CD4-positive, alpha-beta T cell (primary cell): ENCODE measurements around the gene ZNF787. TPM values are rescaled to one million over a fixed set of nuclear protein-coding genes. Genes with fewer than 3 reads are reported as not detected.

Experiments used
- ATAC-seq: fragments of 200-7000 bp; cut with Tn5 transposase; one replicate; pipeline ENCODE4 v1.10.0; 2022; ENCODE audit warnings: mild to moderate bottlenecking; ENCODE audit not compliant: poor library complexity
- CTCF ChIA-PET: fragments of 350-600 bp; sonication (Branson Sonifier 250); formaldehyde crosslinking; loops from one replicate; lab custom pipeline; 2021; ENCODE audit warnings: antibody characterized with exemption, inconsistent platforms; lab: Charles Lee
- POLR2A ChIA-PET: fragments of 350-600 bp; sonication (Branson Sonifier 250); formaldehyde crosslinking; loops from one replicate; lab custom pipeline; 2021; ENCODE audit warnings: antibody characterized with exemption, inconsistent platforms; lab: Charles Lee
- DNase-seq, 14 experiments: peaks; one replicate each; pipeline ENCODE4 v3.0.0-alpha.2; 2013 to 2020; ENCODE audit warnings: mixed read lengths in 2 of 14
- H3K27ac ChIP-seq, 2 donors: one replicate each; pipeline versions ENCODE4 v1.5.1 to v1.7.0; 2013; ENCODE audit warnings: low read length in 2 of 2, low read depth in 1 of 2, mild to moderate bottlenecking in 1 of 2
- H3K27me3 ChIP-seq, 2 experiments: 1 replicate in 1 of 2; 2 replicates in 1 of 2; pipeline versions ENCODE4 v1.6.1 to v1.7.0; 2013; ENCODE audit warnings: low read length in 2 of 2, control low read depth in 1 of 2, mild to moderate bottlenecking in 1 of 2, moderate library complexity in 1 of 2; ENCODE audit not compliant: insufficient read depth in 2 of 2, control insufficient read depth in 1 of 2
- H3K36me3 ChIP-seq: one replicate; pipeline ENCODE4 v1.6.1; 2013; ENCODE audit warnings: low read length, control low read depth; ENCODE audit not compliant: insufficient read depth
- H3K4me1 ChIP-seq: one replicate; pipeline ENCODE4 v1.6.1; 2013; ENCODE audit warnings: low read length, control low read depth; ENCODE audit not compliant: insufficient read depth
- H3K4me3 ChIP-seq: one replicate; pipeline ENCODE4 v1.5.1; 2013; ENCODE audit warnings: mild to moderate bottlenecking, low read length, moderate library complexity
- H3K9me3 ChIP-seq, 2 experiments: 1 replicate in 1 of 2; 2 replicates in 1 of 2; pipeline versions ENCODE4 v1.6.1 to v1.7.0; 2013; ENCODE audit warnings: low read length in 2 of 2, mild to moderate bottlenecking in 2 of 2, control low read depth in 1 of 2, moderate library complexity in 1 of 2; ENCODE audit not compliant: control insufficient read depth in 1 of 2, insufficient read depth in 1 of 2
- H3K27ac Mint-ChIP-seq: one replicate; pipeline ENCODE4 v1.8.0; 2020; ENCODE audit warnings: mixed read lengths
- H3K27me3 Mint-ChIP-seq: one replicate; pipeline ENCODE4 v1.8.0; 2021; ENCODE audit warnings: mixed read lengths
- H3K36me3 Mint-ChIP-seq: one replicate; pipeline ENCODE4 v1.8.0; 2021; ENCODE audit warnings: low read depth, mixed read lengths
- H3K4me1 Mint-ChIP-seq: one replicate; pipeline ENCODE4 v1.8.0; 2021; ENCODE audit warnings: low read depth, mixed read lengths
- H3K4me3 Mint-ChIP-seq: one replicate; pipeline ENCODE4 v1.8.0; 2020; ENCODE audit warnings: mild to moderate bottlenecking, mixed read lengths
- H3K9me3 Mint-ChIP-seq: one replicate; pipeline ENCODE4 v1.8.0; 2020; ENCODE audit warnings: mixed read lengths
- intact Hi-C, 2 experiments: fragments of 100-400 bp; cut with DNase I in 1 of 2; cut with micrococcal nuclease in 1 of 2; formaldehyde crosslinking; loops; one replicate each; pipeline versions ENCODE4 v1.15.1 to v1.9.0; 2023 to 2025; cut with DNase I, micrococcal nuclease
- total RNA-seq, 174 experiments: library from RNA in 2 of 174; stranded (reverse) in 2 of 174; gene quantifications; one replicate each; pipeline ENCODE4 v1.2.3 and lab custom pipeline; 2021 to 2026
- TF ChIP-seq, protein P1 (sequence below): fragments of 200-600 bp; IDR thresholded peaks from one replicate; pipeline ENCODE4 v1.8.0; 2022; ENCODE audit warnings: antibody characterized with exemption, mild to moderate bottlenecking

ZNF787 gene
- total RNA-seq, 2 experiments from 2014 or later: 11.4 to 11.5 TPM

DNA sequence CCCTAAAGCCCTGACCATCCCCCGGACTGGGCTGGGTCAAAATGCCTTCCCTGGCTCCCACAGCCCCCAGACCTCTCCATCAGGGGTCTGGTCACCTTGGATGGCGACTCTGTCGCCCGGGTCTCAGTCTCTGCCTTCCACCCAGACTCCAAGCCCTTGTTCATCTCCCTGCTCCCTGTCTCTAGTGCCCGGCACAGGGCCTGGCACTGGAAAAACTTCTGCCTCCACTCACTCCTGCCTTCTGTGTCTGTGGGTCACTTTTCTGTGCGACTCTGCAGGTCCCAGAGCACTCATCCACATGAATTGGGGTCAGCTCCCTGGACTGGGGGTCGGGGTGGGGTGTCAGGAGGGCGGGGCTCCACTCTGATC, 1.1 kb downstream of the ZNF787 start:
- H3K36me3 ChIP-seq: no peaks in the 10 kb centered on the region
- peak overlapping the region; percentile 56 for H3K4me3 ChIP-seq
- DNase-seq (no peak), ATAC-seq (no peak)
- peak overlapping the region; percentile 92 for H3K4me3 Mint-ChIP-seq
- no peaks in the 10 kb centered on the region for H3K27me3 Mint-ChIP-seq
- intact Hi-C loops: no loop called here
- ChIA-PET CTCF (no interaction called here), POLR2A (no interaction called here)
- H3K9me3 Mint-ChIP-seq: no peaks in the 10 kb centered on the region
- H3K4me1 ChIP-seq: peaks cover 49% of the 10 kb centered on the region
- TF ChIP-seq, protein P1, sequence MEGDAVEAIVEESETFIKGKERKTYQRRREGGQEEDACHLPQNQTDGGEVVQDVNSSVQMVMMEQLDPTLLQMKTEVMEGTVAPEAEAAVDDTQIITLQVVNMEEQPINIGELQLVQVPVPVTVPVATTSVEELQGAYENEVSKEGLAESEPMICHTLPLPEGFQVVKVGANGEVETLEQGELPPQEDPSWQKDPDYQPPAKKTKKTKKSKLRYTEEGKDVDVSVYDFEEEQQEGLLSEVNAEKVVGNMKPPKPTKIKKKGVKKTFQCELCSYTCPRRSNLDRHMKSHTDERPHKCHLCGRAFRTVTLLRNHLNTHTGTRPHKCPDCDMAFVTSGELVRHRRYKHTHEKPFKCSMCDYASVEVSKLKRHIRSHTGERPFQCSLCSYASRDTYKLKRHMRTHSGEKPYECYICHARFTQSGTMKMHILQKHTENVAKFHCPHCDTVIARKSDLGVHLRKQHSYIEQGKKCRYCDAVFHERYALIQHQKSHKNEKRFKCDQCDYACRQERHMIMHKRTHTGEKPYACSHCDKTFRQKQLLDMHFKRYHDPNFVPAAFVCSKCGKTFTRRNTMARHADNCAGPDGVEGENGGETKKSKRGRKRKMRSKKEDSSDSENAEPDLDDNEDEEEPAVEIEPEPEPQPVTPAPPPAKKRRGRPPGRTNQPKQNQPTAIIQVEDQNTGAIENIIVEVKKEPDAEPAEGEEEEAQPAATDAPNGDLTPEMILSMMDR: no peak
- H3K9me3 ChIP-seq: no peaks in the 10 kb centered on the region
- peak overlapping the region; percentile 83 for H3K27ac Mint-ChIP-seq
- peaks cover 6% of the 10 kb centered on the region for H3K36me3 Mint-ChIP-seq
- H3K4me1 Mint-ChIP-seq: peaks cover 65% of the 10 kb centered on the region
- no peaks in the 10 kb centered on the region for H3K27me3 ChIP-seq
- peak overlapping the region; percentile 77 to 84 for H3K27ac ChIP-seq

DNA sequence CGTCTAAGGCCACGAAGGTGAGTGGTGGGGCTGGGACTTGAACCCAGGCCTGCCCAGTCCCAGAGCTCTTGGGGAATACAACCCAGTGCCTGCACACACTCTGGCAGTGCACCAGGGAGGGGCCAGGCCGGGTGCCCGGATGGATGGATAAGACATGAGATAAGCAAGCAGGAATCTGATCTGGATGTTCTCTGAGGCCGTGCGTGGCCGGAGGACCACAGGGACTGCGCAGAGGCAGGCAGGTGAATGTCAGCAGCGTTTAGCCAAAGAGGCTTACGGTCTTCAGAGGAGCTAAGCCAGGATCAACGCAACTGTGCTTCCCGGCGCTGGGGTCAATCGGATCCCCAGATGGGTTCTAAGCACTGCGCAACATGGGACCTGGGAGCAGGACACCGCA, 1.5 kb downstream of the ZNF787 start:
- TF ChIP-seq, protein P1: no peak
- Mint-ChIP-seq H3K27me3 (no peaks in the 10 kb centered on the region), H3K36me3 (peaks cover 10% of the 10 kb centered on the region), H3K9me3 (no peaks in the 10 kb centered on the region), H3K4me3 (peak overlapping the region; percentile 92), H3K27ac (peak overlapping the region; percentile 83), H3K4me1 (peaks cover 65% of the 10 kb centered on the region)
- no peaks in the 10 kb centered on the region for H3K36me3 ChIP-seq
- no peaks in the 10 kb centered on the region for H3K27me3 ChIP-seq
- H3K9me3 ChIP-seq: no peaks in the 10 kb centered on the region
- intact Hi-C loops: no loop called here
- peak overlapping the region; percentile 77 to 84 for H3K27ac ChIP-seq
- ATAC-seq (no peak), DNase-seq (peak in 1 of 14 experiments; percentile 22)
- POLR2A ChIA-PET: interaction anchor here (1.4 kb wide), 1 partner anchor 21 kb away, joined by 5 read pairs; the partner anchor contains the start of gene ZNF444
- H3K4me3 ChIP-seq: peak overlapping the region; percentile 56
- CTCF ChIA-PET: no interaction called here
- H3K4me1 ChIP-seq: peaks cover 49% of the 10 kb centered on the region

DNA sequence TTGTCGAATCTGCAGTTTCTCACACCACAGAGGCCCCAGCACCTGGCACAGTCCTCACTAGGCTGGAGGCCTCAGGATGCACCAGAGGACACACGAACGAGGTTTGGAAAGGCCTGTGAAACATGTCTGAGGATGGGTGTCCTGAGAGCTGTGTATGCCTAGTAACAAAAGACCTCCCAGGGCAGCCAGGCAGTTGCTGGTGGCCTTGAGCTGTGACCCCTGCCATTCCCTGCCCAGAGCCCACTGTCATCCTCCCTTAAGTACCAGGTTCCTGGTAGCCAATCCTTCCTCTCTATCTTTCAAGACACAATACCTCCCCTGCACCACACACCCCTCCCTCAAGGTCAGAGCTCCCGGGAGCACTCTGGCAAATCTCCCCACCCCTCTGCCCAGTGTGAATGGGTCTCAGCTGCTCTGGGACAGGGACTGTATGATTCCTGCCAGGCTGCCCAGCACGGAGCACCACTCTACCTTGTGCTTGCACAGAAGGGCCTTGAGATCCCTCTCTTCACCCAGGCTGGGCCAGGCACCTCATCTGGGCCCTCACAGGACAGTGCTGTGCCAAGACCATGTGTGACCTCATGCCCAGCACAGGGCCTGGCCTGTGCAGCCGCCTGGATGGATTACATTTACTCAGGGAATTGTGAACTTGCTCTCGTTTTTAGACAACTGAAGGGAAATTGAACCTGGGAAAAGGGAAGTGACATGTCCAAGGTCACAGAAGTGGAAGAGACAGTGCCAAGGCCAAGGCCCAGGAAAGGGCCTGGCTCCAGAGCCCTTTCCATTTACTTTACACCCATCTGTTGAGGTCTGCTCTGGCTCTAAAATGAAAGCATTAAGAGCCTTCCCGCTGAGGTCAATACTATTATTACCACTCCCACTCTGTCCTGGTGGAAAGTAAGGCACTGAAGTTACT, 2.2 kb downstream of the ZNF787 start:
- no peak for DNase-seq
- ChIA-PET CTCF (no interaction called here), POLR2A (interaction anchor here (1.4 kb wide), 1 partner anchor 22 kb away, joined by 5 read pairs; the partner anchor contains the start of gene ZNF444)
- Mint-ChIP-seq H3K27me3 (no peaks in the 10 kb centered on the region), H3K9me3 (no peaks in the 10 kb centered on the region), H3K36me3 (peaks cover 11% of the 10 kb centered on the region), H3K4me3 (peak overlapping the region; percentile 92), H3K27ac (peak overlapping the region; percentile 83), H3K4me1 (peaks cover 66% of the 10 kb centered on the region)
- intact Hi-C loops: no loop called here
- Histone ChIP-seq H3K9me3 (no peaks in the 10 kb centered on the region), H3K4me3 (no peak overlapping the region), H3K36me3 (no peaks in the 10 kb centered on the region), H3K27ac (no peak overlapping the region), H3K4me1 (peaks cover 50% of the 10 kb centered on the region), H3K27me3 (no peaks in the 10 kb centered on the region)
- ATAC-seq: no peak
- TF ChIP-seq, protein P1: no peak
